ENCODE results near the gene GNAS. TPM values are rescaled to one million over a fixed set of nuclear protein-coding genes. Genes with fewer than 3 reads are reported as not detected.
A peak's percentile ranks its signal among the peaks of the same experiment; 100 is the strongest.

The GNAS gene
- total RNA-seq, 1 donor from 2014 or later = 663 TPM

GRCh38 chr20:58851969-58852458, 502 bp upstream of the GNAS start:
- intact Hi-C loops (cut with DNase I) = loop anchor here (10.0 kb wide), 1 partner anchor 617 kb away; no protein-coding TSS in a partner anchor
- H3K27me3 ChIP-seq = peaks cover 3% of the 10 kb centered on the region
- peak overlapping the region; percentile 4 to 65 for H3K4me3 ChIP-seq
- H3K36me3 ChIP-seq = no peaks in the 10 kb centered on the region
- no peak for DNase-seq (ENCODE audit: low spot score in 2 of 2)
- TF ChIP-seq, protein P1, sequence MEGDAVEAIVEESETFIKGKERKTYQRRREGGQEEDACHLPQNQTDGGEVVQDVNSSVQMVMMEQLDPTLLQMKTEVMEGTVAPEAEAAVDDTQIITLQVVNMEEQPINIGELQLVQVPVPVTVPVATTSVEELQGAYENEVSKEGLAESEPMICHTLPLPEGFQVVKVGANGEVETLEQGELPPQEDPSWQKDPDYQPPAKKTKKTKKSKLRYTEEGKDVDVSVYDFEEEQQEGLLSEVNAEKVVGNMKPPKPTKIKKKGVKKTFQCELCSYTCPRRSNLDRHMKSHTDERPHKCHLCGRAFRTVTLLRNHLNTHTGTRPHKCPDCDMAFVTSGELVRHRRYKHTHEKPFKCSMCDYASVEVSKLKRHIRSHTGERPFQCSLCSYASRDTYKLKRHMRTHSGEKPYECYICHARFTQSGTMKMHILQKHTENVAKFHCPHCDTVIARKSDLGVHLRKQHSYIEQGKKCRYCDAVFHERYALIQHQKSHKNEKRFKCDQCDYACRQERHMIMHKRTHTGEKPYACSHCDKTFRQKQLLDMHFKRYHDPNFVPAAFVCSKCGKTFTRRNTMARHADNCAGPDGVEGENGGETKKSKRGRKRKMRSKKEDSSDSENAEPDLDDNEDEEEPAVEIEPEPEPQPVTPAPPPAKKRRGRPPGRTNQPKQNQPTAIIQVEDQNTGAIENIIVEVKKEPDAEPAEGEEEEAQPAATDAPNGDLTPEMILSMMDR (IDR thresholded peaks at IDR 0.05) = no peak
- H3K27ac ChIP-seq = no peak overlapping the region
- H3K4me1 ChIP-seq = peaks cover 0 to 5% of the 10 kb centered on the region in 2 donors
- H3K9me3 ChIP-seq = no peaks in the 10 kb centered on the region

DNA sequence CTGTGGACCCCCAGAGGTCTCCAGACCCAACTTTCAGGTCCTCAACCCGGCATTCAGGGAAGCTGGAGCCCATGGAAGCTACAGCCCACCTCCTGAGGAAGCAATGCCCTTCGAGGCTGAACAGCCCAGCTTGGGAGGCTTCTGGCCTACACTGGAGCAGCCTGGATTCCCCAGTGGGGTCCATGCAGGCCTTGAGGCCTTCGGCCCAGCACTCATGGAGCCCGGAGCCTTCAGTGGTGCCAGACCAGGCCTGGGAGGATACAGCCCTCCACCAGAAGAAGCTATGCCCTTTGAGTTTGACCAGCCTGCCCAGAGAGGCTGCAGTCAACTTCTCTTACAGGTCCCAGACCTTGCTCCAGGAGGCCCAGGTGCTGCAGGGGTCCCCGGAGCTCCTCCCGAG, 950 bp downstream of the GNAS start:
- DNase-seq (ENCODE audit: low spot score in 2 of 2) = no peak
- Histone ChIP-seq H3K27ac (no peak overlapping the region), H3K36me3 (no peaks in the 10 kb centered on the region), H3K4me3 (no peak overlapping the region), H3K4me1 (peaks cover 0 to 5% of the 10 kb centered on the region in 2 donors), H3K9me3 (no peaks in the 10 kb centered on the region), H3K27me3 (peaks cover 3% of the 10 kb centered on the region)
- intact Hi-C loops (cut with DNase I) = loop anchor here (10.0 kb wide), 1 partner anchor 619 kb away; no protein-coding TSS in a partner anchor
- TF ChIP-seq, protein P1 (IDR thresholded peaks at IDR 0.05) = no peak

- Histone ChIP-seq H3K27me3 (peaks cover 3% of the 10 kb centered on the region), H3K4me3 (peak overlapping the region; percentile 29 to 63), H3K27ac (no peak overlapping the region), H3K4me1 (peaks cover 0 to 5% of the 10 kb centered on the region in 2 donors), H3K9me3 (no peaks in the 10 kb centered on the region), H3K36me3 (no peaks in the 10 kb centered on the region)
- TF ChIP-seq, protein P1 (IDR thresholded peaks at IDR 0.05) = no peak
- intact Hi-C loops (cut with DNase I) = loop anchor here (10.0 kb wide), 1 partner anchor 619 kb away; no protein-coding TSS in a partner anchor
- DNase-seq (ENCODE audit: low spot score in 2 of 2) = no peak
Measured at GRCh38 chr20:58853976-58854637, 1.6 kb downstream of the GNAS start.

DNA sequence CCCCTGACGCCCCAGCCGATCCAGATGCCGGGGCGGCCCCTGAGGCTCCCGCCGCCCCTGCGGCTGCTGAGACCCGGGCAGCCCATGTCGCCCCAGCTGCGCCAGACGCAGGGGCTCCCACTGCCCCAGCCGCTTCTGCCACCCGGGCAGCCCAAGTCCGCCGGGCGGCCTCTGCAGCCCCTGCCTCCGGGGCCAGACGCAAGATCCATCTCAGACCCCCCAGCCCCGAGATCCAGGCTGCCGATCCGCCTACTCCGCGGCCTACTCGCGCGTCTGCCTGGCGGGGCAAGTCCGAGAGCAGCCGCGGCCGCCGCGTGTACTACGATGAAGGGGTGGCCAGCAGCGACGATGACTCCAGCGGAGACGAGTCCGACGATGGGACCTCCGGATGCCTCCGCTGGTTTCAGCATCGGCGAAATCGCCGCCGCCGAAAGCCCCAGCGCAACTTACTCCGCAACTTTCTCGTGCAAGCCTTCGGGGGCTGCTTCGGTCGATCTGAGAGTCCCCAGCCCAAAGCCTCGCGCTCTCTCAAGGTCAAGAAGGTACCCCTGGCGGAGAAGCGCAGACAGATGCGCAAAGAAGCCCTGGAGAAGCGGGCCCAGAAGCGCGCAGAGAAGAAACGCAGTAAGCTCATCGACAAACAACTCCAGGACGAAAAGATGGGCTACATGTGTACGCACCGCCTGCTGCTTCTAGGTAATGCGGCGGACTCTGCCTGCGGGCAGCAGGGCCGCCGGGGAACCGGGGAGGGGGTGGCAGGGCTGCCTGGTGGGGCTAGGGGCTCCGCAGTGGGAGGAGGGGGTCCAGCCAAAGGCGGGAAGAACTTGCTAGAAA, 2.3 kb downstream of the GNAS start:
- DNase-seq (ENCODE audit: low spot score in 2 of 2) = no peak
- Histone ChIP-seq H3K9me3 (no peaks in the 10 kb centered on the region), H3K4me3 (peak overlapping the region; percentile 29 to 63), H3K4me1 (peaks cover 0 to 5% of the 10 kb centered on the region in 2 donors), H3K27me3 (peaks cover 3% of the 10 kb centered on the region), H3K27ac (no peak overlapping the region), H3K36me3 (no peaks in the 10 kb centered on the region)
- TF ChIP-seq, protein P1 (IDR thresholded peaks at IDR 0.05) = no peak
- intact Hi-C loops (cut with DNase I) = loop anchor here (10.0 kb wide), 1 partner anchor 620 kb away; no protein-coding TSS in a partner anchor

- TF ChIP-seq, protein P1 (IDR thresholded peaks at IDR 0.05) = no peak
- no peaks in the 10 kb centered on the region for H3K36me3 ChIP-seq
- peak in 1 of 2 donors; percentile 43 for DNase-seq (ENCODE audit: low spot score in 2 of 2)
- peaks cover 0 to 5% of the 10 kb centered on the region in 2 donors for H3K4me1 ChIP-seq
- H3K9me3 ChIP-seq = no peaks in the 10 kb centered on the region
- intact Hi-C loops (cut with DNase I) = loop anchor here (10.0 kb wide), 1 partner anchor 621 kb away; no protein-coding TSS in a partner anchor
- no peak overlapping the region for H3K27ac ChIP-seq
- H3K4me3 ChIP-seq = peak overlapping the region in 1 of 2 donors; percentile 63
- H3K27me3 ChIP-seq = peaks cover 3% of the 10 kb centered on the region
Measured at GRCh38 chr20:58855506-58856389, 3.2 kb downstream of the GNAS start.

All from ascending aorta (tissue), 2 donors.